HG02759 (cell line): ENCODE data around the gene APOL6.
"Not testable (repeated sequence)": the region's sequence is repeated elsewhere in the genome, so short reads cannot be mapped to it uniquely, and the experiment has no call there.

ENCODE experiments used
- ATAC-seq: cut with Tn5 transposase; IDR thresholded peaks from one replicate; pipeline ENCODE4 v1.9.1; 2021; ENCODE audit warnings: mild to moderate bottlenecking, moderate library complexity; ENCODE audit not compliant: unreplicated experiment

Gene APOL6

GRCh38 chr22:35634943-35635540 is 13.2 kb upstream of the APOL6 start:
- ATAC-seq, result no peak

DNA sequence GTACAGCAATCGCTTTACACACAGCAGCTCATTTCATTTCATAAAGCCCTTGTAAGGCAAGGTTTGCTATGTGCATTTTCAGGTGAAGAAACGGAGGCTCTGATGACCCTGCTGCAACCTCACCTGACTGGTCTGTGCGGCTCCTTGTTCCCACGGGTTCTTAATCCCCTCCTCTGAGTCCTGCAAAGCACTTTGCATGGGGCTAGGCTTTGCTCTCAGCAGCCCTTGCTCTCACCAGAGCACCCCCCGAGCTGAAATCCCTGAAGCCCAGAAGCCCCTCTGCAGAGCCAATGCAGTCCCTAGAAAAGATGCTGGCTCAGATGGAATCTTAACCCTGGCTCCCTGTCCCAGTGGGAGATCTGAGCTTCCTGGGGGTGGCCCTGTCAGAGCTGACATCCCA is 11.0 kb upstream of the APOL6 start:
- no peak for ATAC-seq

GRCh38 chr22:35638001-35638400 is 10.2 kb upstream of the APOL6 start:
- ATAC-seq, result no peak

DNA sequence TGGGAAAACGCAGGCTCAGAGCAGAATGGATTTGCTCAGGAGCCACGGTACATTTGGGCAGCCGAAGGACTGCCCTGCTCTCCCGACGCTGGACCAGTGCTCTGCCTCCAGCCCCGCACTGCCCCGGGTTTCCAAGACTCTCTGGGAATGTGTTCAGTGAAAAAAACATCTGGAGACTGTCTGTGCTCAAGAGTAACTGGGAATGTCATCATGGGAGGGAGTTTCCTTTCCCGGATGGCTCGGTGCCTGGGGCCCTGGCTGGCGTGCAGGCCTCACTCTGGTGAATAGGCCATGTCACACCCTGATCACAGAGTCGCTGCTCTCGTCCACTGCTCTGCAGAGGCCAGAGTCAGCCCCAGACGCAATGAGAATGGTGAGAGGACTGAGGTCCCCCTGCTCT is 9.8 kb upstream of the APOL6 start:
- no peak for ATAC-seq

GRCh38 chr22:35641494-35642120 is 6.6 kb upstream of the APOL6 start:
- no peak for ATAC-seq

GRCh38 chr22:35642305-35642741 is 5.9 kb upstream of the APOL6 start:
- no peak for ATAC-seq

GRCh38 chr22:35643991-35644390 is 4.3 kb upstream of the APOL6 start:
- no peak for ATAC-seq

GRCh38 chr22:35645646-35646045 is 2.6 kb upstream of the APOL6 start:
- no peak for ATAC-seq

- ATAC-seq, result no peak
These were observed 844 bp downstream of the APOL6 start for GRCh38 chr22:35649026-35649553.

DNA sequence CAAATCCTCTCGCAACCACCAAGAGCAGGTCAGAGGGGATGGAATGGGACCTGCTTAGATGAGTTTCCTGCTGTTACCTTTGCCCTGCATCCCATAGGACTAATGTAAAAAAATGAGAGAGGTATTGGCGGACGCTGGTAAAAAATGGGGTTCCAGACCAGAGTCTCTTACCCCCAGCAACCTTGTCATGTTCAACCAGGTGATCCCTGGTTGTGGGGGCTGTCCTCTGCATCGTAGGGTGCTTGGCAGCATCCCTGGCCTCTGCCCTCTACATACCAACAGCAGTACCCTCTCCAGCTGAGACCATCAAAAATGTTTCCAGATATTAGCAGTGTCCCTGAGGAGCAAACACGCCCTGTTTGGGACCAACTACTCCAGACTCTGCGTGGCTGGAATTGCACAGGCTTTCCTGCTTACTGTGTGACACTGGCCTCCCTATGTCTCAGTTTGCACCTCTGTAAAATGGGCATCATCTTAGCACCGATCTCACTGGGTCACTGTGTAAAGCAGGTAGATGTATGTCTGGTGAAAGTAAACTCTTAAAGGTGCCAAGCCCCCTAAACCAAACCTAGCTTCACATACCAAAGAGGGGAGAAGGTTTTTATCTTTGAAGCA is 1.5 kb downstream of the APOL6 start:
- ATAC-seq, result no peak

- ATAC-seq, result no peak
These were observed 2.8 kb downstream of the APOL6 start for GRCh38 chr22:35651085-35651484.

DNA sequence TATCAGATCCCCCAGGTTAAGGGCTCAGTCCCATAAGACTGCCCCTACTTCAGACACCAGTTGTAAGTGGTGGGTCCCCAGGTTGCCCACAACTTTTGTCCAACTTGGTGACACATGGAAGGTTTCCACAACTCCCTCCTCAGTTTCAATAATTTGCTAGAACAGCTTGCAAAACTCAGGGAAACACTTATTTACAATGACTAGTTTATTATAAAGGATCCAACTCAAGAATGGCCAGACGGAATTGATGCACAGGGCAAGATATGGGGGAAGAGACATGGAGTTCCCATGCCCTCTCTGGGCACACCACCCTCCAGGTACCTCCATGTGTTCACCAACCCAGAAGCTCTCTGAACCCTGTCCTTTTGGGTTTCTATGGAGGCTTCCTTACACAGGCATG is 5.6 kb downstream of the APOL6 start:
- ATAC-seq, result no peak

DNA sequence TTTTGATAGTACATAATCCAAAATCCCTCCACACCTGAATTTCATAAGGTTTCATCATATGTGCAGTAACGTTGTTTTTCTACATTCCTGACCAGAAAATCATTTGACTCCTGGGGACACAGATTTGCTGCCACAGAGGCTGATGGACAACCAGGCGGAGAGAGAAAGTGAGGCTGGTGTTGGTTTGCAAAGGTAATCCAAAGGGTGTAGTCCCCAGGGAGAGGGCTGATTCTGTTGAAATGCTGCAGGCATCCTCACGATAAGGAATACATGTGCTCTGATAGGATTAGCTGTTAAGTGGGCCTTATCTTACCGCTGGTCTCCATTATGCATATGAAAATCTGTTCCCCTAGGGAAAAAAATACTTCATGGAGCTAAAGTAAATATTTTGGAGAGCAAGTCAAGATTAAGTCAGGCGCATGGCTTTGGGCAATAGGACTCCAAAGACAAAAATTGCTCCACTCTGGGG is 8.1 kb downstream of the APOL6 start:
- no peak for ATAC-seq

DNA sequence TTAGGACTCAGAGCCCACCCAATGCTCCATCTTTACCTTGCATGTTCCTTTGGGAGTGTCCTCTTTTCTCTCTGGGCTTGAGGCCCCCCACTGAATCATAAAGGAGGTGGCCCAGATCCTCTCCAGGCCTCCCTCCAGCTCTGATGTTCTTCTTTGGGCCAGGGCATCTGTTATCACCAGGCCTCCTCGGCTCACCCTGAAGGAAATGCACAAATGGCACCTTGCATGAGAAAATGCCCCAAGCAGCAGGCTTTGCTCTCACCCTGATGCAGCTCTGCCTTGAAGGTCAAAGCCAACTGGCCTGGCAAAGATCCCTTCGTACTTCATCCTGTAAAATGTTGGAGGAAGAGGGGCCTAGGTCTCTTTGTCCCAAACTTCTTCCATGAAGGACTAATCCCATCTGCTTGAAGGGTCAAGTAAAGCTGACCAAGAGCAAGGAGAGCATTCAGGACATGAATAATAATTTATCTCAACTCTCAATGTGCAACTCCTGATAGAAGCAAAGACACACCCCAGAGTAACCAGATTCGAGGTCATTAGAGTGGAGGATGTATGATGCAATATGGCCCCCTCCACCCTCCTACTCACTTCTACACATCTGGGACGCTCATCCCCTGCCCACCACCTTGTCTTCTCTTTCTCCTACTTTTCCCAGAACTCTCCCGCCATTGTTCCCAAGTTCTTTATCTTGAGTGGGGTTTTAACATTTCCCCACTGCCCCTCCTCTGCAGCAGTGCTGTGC is 9.5 kb downstream of the APOL6 start:
- ATAC-seq, result no peak

- ATAC-seq, result no peak
These were observed 12.3 kb downstream of the APOL6 start for GRCh38 chr22:35660291-35661127.

DNA sequence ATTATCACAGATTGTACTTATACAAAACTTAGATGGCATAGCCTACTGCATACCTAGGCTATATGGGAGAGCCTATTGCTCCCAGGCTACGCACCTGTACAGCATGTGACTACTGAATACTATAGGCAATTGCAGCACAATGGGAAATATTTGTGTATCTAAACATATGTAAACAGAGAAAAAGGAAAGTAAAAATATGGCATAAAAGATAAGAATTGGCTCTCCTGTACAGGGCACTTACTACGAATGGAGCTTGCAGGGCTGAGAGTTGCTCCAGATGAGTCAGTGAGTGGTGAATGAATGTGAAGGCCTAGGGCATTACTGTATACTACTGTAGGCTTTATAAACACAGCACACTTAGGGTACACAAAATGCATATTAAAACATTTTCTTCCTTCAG is 13.2 kb downstream of the APOL6 start:
- no peak for ATAC-seq

DNA sequence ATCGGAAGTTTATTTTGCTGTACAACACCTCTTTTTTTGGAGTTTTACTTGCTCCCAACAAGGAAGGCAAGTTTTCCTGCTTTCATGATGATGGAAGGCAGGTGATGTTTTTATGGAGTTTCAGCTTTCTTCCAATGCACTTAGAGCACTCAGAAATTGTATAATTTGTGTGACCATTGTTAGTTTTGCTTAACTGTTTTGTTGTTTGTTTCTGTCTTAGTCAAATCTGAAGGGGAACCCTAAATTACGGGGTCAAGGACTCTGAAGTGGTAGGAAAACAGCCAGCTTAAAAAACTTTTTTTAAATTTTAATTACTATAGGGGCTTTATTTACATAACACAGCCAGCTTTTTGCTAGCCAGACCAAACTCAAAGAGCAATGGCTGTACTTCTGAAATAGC is 14.7 kb downstream of the APOL6 start:
- ATAC-seq, result no peak

GRCh38 chr22:35663371-35663770 is 15.1 kb downstream of the APOL6 start:
- no peak for ATAC-seq

- ATAC-seq, result no peak
These were observed 16.8 kb downstream of the APOL6 start for GRCh38 chr22:35664955-35665587.

- not testable (repeated sequence) for ATAC-seq
These were observed 18.5 kb downstream of the APOL6 start for GRCh38 chr22:35666699-35667098.
